ENCODE measurements around the gene LURAP1L.

DNA sequence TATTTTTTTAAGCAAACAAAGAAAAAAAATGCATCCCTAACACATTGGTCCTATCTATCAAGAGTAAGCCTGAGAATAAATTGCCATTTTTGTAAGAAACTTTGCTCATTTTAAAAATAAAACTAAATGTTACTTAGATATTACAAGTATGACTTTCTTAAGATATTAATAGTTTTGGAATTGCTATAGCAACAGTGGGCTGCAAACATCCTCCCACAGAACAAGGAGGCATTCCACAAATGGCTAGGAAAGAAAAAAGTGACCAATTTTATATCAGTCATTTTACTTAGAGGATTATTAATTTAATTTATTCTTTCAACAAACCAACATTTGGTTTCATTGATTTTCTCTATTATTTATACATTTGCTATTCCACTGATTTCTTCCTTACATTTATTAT lies 63.7 kb downstream of the LURAP1L start:
- TF ChIP-seq POLR2AphosphoS5 (IDR thresholded peaks at IDR 0.05; ENCODE audit: borderline replicate concordance, low read depth, low read length): no peak
- no peak for TF ChIP-seq FOXP2 (optimal IDR thresholded peaks at IDR 0.05; ENCODE audit: control extremely low read depth, extremely low read length, insufficient read depth)
- no peak for TF ChIP-seq EZH2 (IDR thresholded peaks at IDR 0.05)

All from SK-N-MC (cell line).